Chondrocyte (in vitro differentiated cells): ENCODE data around the gene FBN2. TPM values are rescaled to one million over a fixed set of nuclear protein-coding genes. Genes with fewer than 3 reads are reported as not detected.
A peak's percentile ranks its signal among the peaks of the same experiment; 100 is the strongest.

Experiments used
- DNase-seq: peaks from one replicate; pipeline ENCODE4 v3.0.0; 2021; ENCODE audit warnings: mixed read lengths, low spot score
- H3K27ac Mint-ChIP-seq: one replicate; pipeline ENCODE4 v1.8.0; 2021; ENCODE audit warnings: mild to moderate bottlenecking, moderate library complexity, mixed read lengths; ENCODE audit not compliant: unreplicated experiment
- H3K27me3 Mint-ChIP-seq: 2 replicates; pipeline ENCODE4 v1.8.0; 2021; ENCODE audit warnings: low read depth, mixed read lengths
- H3K36me3 Mint-ChIP-seq: 2 replicates; pipeline ENCODE4 v1.8.0; 2021; ENCODE audit warnings: low read depth, mixed read lengths
- H3K4me1 Mint-ChIP-seq: 2 replicates; pipeline ENCODE4 v1.8.0; 2021; ENCODE audit warnings: low read depth, mild to moderate bottlenecking, mixed read lengths
- H3K4me3 Mint-ChIP-seq: one replicate; pipeline ENCODE4 v1.8.0; 2021; ENCODE audit warnings: mild to moderate bottlenecking, moderate library complexity, mixed read lengths; ENCODE audit not compliant: unreplicated experiment
- H3K9me3 Mint-ChIP-seq: 2 replicates; pipeline ENCODE4 v1.8.0; 2021; ENCODE audit warnings: low read depth, mixed read lengths
- CTCF ChIP-seq: fragments of 200-600 bp; sonication (generic); IDR thresholded peaks from 2 replicates; pipeline ENCODE4 v1.5.0; 2021; ENCODE audit warnings: antibody characterized with exemption, mild to moderate bottlenecking, moderate library complexity
- long read RNA-seq: library from polyadenylated mRNA; stranded (forward); transcript quantifications from one replicate; pipeline ENCODE4 v2.0.0, GENCODE V29; 2021
- total RNA-seq: library from RNA; stranded (reverse); gene quantifications from 3 replicates; pipeline ENCODE4 v1.2.1, GENCODE V29; 2021

Gene FBN2
- 303 to 524 TPM (median 311 TPM) in 3 replicates for total RNA-seq
- long read RNA-seq, full-length matches to known transcripts, result 12 of 186 reads
- long read RNA-seq, partial matches to known transcripts, result 146 of 186 reads
- long read RNA-seq, other reads (novel, unspliced or antisense), result 28 of 186 reads

DNA sequence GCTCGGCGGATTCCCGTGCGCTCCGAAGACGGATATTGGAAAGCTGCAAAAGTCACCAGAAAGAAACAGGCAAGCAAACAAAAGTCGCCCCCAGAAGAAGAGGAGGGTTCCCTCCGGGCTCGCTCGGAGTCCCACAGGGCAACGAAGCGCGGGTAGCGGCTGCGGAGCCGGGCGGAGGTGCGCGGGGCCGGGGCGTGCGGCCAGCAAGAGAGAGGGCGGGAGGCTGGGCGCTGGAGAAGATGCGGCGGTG is at the start of gene FBN2:
TSS of gene FBN2 (minus strand) at position 246 of the 250 bp plus-strand sequence. CDS start 642 bp downstream, outside the sequence.
- no peak for TF ChIP-seq CTCF
- no peaks in the 10 kb centered on the region for H3K9me3 Mint-ChIP-seq
- H3K27me3 Mint-ChIP-seq, result no peaks in the 10 kb centered on the region
- peaks cover 36% of the 10 kb centered on the region for H3K4me1 Mint-ChIP-seq
- peak within 1 kb of the TSS; percentile 88 for H3K27ac Mint-ChIP-seq
- peaks cover 4% of the 10 kb centered on the region for H3K36me3 Mint-ChIP-seq
- peak within 1 kb of the TSS; percentile 84 for H3K4me3 Mint-ChIP-seq
- DNase-seq, result no peak

DNA sequence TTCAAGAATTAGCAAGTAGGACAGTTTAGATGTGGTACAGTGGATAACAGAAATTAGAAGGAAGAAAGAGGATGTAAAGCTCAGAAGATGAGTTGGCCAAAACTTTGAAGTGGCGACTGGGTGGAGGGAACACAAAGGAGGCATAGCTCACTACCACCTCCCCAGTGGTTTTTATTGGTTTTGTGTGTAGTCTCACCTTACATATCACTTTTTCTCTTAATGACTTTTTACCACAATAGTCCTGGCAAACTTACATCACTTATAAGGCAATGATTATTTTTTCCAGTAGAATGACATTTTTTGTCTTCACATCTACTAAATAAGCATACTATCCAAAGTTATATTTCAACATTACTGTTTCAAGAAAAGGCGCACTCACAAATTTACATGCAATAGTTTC is 49.2 kb upstream of the FBN2 start:
- H3K27me3 Mint-ChIP-seq, result no peaks in the 10 kb centered on the region
- no peaks in the 10 kb centered on the region for H3K36me3 Mint-ChIP-seq
- no peak for TF ChIP-seq CTCF
- DNase-seq, result no peak
- H3K4me3 Mint-ChIP-seq, result no peak overlapping the region
- H3K27ac Mint-ChIP-seq, result peak overlapping the region; percentile 34
- H3K9me3 Mint-ChIP-seq, result peaks cover 7% of the 10 kb centered on the region
- H3K4me1 Mint-ChIP-seq, result peaks cover 13% of the 10 kb centered on the region

DNA sequence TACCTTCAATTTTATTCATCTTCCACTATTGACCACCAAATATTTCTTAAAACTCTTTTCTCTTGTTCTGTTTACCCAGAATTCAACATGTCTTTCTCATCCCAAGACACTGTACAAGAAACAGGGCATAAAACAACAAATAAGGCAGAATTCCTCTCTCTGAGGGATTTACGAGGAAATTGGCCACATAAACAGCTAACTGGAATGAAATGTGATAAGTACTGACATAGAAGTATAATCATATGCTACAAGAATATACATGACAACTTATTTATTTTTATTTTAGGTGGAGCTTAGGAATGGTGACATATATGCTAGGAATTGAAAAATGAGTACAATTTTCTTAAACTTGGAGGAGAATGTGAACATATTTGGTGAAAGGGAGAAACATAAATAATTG is 48.8 kb upstream of the FBN2 start:
- peak overlapping the region; percentile 34 for H3K27ac Mint-ChIP-seq
- no peak for TF ChIP-seq CTCF
- H3K9me3 Mint-ChIP-seq, result peaks cover 7% of the 10 kb centered on the region
- H3K27me3 Mint-ChIP-seq, result no peaks in the 10 kb centered on the region
- no peaks in the 10 kb centered on the region for H3K36me3 Mint-ChIP-seq
- no peak overlapping the region for H3K4me3 Mint-ChIP-seq
- H3K4me1 Mint-ChIP-seq, result peaks cover 13% of the 10 kb centered on the region
- DNase-seq, result no peak

DNA sequence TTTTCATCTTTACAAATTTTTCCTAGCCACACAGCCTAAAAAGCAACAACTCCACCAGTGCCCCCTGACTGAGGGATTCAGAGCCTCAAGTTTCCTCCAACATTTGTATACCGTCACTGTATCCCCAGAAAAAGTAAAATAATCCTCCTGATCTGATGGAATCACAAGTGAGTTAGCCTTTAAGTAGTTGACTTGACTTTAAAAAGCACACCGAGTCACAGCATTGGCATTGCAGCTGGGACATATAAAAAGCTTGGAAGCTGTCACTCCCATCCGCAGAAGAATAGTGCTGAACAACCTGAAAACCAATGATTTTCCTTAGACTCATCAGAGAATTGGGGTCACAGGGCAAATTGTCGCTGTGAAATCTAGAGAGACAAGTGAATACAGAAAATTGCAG is 41.6 kb upstream of the FBN2 start:
- TF ChIP-seq CTCF, result no peak
- H3K4me3 Mint-ChIP-seq, result no peak overlapping the region
- H3K27me3 Mint-ChIP-seq, result no peaks in the 10 kb centered on the region
- peaks cover 27% of the 10 kb centered on the region for H3K4me1 Mint-ChIP-seq
- no peaks in the 10 kb centered on the region for H3K36me3 Mint-ChIP-seq
- H3K9me3 Mint-ChIP-seq, result peaks cover 13% of the 10 kb centered on the region
- DNase-seq, result no peak
- no peak overlapping the region for H3K27ac Mint-ChIP-seq

GRCh38 chr5:128579093-128579492 is 41.0 kb upstream of the FBN2 start:
- no peaks in the 10 kb centered on the region for H3K36me3 Mint-ChIP-seq
- H3K27me3 Mint-ChIP-seq, result no peaks in the 10 kb centered on the region
- H3K27ac Mint-ChIP-seq, result peak overlapping the region; percentile 77
- peaks cover 13% of the 10 kb centered on the region for H3K9me3 Mint-ChIP-seq
- peaks cover 33% of the 10 kb centered on the region for H3K4me1 Mint-ChIP-seq
- no peak for DNase-seq
- TF ChIP-seq CTCF, result no peak
- H3K4me3 Mint-ChIP-seq, result no peak overlapping the region
